Breast epithelium (tissue), 3 donors: ENCODE data around the gene OCEL1.

ENCODE experiments used
- POLR2AphosphoS5 ChIP-seq, 3 donors: sonication (generic); formaldehyde crosslinking; IDR thresholded peaks; one replicate each; pipeline ENCODE4 v1.6.1; 2017; ENCODE audit warnings: antibody characterized with exemption in 3 of 3
- TF ChIP-seq, protein P1 (sequence below), 3 donors: fragments of 450-650 bp; IDR thresholded peaks; one replicate each; pipeline ENCODE4 v1.5.1; 2016 to 2017; ENCODE audit warnings: antibody characterized with exemption in 3 of 3, mild to moderate bottlenecking in 3 of 3, moderate library complexity in 3 of 3

- TF ChIP-seq, protein P1, sequence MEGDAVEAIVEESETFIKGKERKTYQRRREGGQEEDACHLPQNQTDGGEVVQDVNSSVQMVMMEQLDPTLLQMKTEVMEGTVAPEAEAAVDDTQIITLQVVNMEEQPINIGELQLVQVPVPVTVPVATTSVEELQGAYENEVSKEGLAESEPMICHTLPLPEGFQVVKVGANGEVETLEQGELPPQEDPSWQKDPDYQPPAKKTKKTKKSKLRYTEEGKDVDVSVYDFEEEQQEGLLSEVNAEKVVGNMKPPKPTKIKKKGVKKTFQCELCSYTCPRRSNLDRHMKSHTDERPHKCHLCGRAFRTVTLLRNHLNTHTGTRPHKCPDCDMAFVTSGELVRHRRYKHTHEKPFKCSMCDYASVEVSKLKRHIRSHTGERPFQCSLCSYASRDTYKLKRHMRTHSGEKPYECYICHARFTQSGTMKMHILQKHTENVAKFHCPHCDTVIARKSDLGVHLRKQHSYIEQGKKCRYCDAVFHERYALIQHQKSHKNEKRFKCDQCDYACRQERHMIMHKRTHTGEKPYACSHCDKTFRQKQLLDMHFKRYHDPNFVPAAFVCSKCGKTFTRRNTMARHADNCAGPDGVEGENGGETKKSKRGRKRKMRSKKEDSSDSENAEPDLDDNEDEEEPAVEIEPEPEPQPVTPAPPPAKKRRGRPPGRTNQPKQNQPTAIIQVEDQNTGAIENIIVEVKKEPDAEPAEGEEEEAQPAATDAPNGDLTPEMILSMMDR (IDR thresholded peaks at IDR 0.05), result no peak
- no peak for TF ChIP-seq POLR2AphosphoS5 (IDR thresholded peaks at IDR 0.05)
Measured at GRCh38 chr19:17248011-17248776, 22.2 kb downstream of the OCEL1 start.
